Thyroid gland (tissue), 4 donors: ENCODE data around the gene CHD6. TPM values are rescaled to one million over a fixed set of nuclear protein-coding genes. Genes with fewer than 3 reads are reported as not detected.

Experiments used
- DNase-seq, 2 donors: peaks; one replicate each; pipeline ENCODE4 v3.0.0-alpha.2; 2019
- H3K27ac ChIP-seq, 3 donors: fragments of 200-600 bp; sonication (generic); 1 replicate in 2 of 3; 2 replicates in 1 of 3; pipeline ENCODE4 v1.5.1; 2016 to 2019; ENCODE audit warnings: mild to moderate bottlenecking in 1 of 3, moderate library complexity in 1 of 3
- H3K27me3 ChIP-seq: fragments of 200-600 bp; sonication (generic); one replicate; pipeline ENCODE4 v1.5.1; 2019
- H3K36me3 ChIP-seq, 2 donors: fragments of 200-600 bp; sonication (generic); one replicate each; pipeline ENCODE4 v1.5.1; 2016 to 2019
- H3K4me1 ChIP-seq, 2 donors: fragments of 200-600 bp; sonication (generic); one replicate each; pipeline ENCODE4 v1.5.1; 2017 to 2019
- H3K4me3 ChIP-seq, 3 donors: fragments of 200-600 bp; sonication (generic); replicated peaks in 1 of 3; 1 replicate in 2 of 3; 2 replicates in 1 of 3; pipeline ENCODE4 v1.5.1; 2016; ENCODE audit warnings: mild to moderate bottlenecking in 1 of 3
- H3K9me3 ChIP-seq: fragments of 200-600 bp; sonication (generic); one replicate; pipeline ENCODE4 v1.5.1; 2017
- POLR2A ChIP-seq, 2 donors: fragments of 450-650 bp; IDR thresholded peaks; one replicate each; pipeline ENCODE4 v1.6.1; 2017; ENCODE audit warnings: antibody characterized with exemption in 2 of 2, mild to moderate bottlenecking in 2 of 2, moderate library complexity in 1 of 2
- WGBS, 2 donors: methylation state at CpG; one replicate each; pipeline ENCODE4 v1.1.5; 2017; 5-methylcytosine and 5-hydroxymethylcytosine counted together
- intact Hi-C: fragments of 100-400 bp; cut with DNase I; formaldehyde crosslinking; loops from one replicate; pipeline ENCODE4 v1.15.1; 2023
- total RNA-seq, 4 donors: library from RNA; depleted of rRNA; stranded (reverse); fragments of >200 nt; gene quantifications; one replicate each; pipeline ENCODE4 v1.2.3, GENCODE V29; 2016
- TF ChIP-seq, protein P1 (sequence below), 6 experiments: fragments of 200-600 bp in 3 of 6; fragments of 450-650 bp in 3 of 6; sonication (generic) in 3 of 6; IDR thresholded peaks; one replicate each; pipeline ENCODE4 v1.5.1; 2016 to 2019; ENCODE audit warnings: antibody characterized with exemption in 6 of 6, mild to moderate bottlenecking in 2 of 6, inconsistent platforms in 1 of 6, moderate library complexity in 1 of 6

CHD6 gene
- total RNA-seq, 4 donors from 2014 or later = 58.0 to 104 (median 81.6) TPM

DNA sequence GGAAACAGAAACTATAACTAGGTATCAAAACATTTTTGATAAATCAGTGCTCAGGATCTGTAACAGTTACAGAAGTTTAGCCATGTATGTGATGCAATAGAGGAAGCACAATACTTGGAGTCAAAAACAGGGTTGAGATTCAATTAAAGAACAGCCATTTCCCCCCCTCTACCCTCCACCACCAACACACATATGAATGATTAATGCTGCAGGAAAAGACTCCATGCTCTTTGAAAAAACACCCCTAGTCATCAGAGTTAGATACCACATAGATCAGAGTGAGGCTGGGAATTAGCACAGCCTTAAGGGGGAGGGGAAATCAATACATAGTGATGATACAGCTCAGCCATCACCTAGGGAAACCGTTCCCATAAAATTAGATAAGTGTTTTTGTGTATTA is 142.7 kb downstream of the CHD6 start:
- TF ChIP-seq, protein P1, sequence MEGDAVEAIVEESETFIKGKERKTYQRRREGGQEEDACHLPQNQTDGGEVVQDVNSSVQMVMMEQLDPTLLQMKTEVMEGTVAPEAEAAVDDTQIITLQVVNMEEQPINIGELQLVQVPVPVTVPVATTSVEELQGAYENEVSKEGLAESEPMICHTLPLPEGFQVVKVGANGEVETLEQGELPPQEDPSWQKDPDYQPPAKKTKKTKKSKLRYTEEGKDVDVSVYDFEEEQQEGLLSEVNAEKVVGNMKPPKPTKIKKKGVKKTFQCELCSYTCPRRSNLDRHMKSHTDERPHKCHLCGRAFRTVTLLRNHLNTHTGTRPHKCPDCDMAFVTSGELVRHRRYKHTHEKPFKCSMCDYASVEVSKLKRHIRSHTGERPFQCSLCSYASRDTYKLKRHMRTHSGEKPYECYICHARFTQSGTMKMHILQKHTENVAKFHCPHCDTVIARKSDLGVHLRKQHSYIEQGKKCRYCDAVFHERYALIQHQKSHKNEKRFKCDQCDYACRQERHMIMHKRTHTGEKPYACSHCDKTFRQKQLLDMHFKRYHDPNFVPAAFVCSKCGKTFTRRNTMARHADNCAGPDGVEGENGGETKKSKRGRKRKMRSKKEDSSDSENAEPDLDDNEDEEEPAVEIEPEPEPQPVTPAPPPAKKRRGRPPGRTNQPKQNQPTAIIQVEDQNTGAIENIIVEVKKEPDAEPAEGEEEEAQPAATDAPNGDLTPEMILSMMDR (IDR thresholded peaks at IDR 0.05) = no peak
- TF ChIP-seq POLR2A (IDR thresholded peaks at IDR 0.05) = no peak
- intact Hi-C loops = no loop called here
- peak overlapping the region in 1 of 3 donors; percentile 53 for H3K27ac ChIP-seq
- H3K27me3 ChIP-seq = no peaks in the 10 kb centered on the region
- H3K36me3 ChIP-seq = peaks cover 4 to 6% of the 10 kb centered on the region in 2 donors
- WGBS, 2 donors = 83 to 85% methylated on average over 1 of the region's 1 CpG
- peaks cover 18 to 21% of the 10 kb centered on the region in 2 donors for H3K4me1 ChIP-seq
- no peak for DNase-seq
- H3K4me3 ChIP-seq = no peak overlapping the region
- H3K9me3 ChIP-seq = no peaks in the 10 kb centered on the region

DNA sequence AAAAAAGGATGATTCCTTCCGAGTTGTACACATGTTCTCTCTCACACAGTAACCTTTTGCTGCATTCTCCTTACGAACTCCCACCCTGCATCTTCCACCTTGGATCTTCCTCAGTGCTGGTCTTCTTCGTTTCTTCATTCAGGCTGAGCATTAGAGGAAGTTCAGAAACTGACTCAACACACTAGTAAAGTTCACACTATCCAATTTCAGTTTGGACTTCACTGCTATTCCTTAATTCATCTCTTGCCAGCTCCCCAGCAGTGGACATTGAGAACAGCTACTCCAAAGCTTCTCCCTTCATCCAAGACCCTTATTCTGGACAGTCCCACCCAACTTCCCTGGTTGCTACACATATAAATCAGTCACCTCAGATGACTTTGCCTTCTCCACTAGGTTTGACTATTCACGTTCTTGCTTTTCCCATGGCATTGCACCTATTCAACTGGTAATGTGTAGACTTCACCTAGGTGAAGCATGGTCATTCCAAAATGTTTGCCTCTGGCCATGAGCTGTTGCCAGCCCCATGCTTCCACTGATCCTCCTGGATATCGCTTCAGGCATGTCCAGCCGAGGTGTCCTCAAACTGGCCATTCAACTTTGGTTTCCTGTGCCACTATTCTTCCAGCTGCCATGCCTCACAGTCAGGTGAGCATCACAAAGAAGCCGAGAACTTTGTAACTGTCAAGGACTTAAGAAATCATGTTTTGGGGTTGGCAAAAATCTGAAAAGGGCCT is 147.6 kb downstream of the CHD6 start:
- no peak overlapping the region for H3K27ac ChIP-seq
- H3K4me1 ChIP-seq = peaks cover 5 to 14% of the 10 kb centered on the region in 2 donors
- peaks cover 5 to 9% of the 10 kb centered on the region in 2 donors for H3K36me3 ChIP-seq
- TF ChIP-seq, protein P1 (IDR thresholded peaks at IDR 0.05) = no peak
- TF ChIP-seq POLR2A (IDR thresholded peaks at IDR 0.05) = no peak
- H3K9me3 ChIP-seq = no peaks in the 10 kb centered on the region
- intact Hi-C loops = no loop called here
- no peak overlapping the region for H3K4me3 ChIP-seq
- 93 to 94% methylated on average over 7 of the region's 7 CpGs for WGBS, 2 donors
- no peak for DNase-seq
- H3K27me3 ChIP-seq = no peaks in the 10 kb centered on the region

DNA sequence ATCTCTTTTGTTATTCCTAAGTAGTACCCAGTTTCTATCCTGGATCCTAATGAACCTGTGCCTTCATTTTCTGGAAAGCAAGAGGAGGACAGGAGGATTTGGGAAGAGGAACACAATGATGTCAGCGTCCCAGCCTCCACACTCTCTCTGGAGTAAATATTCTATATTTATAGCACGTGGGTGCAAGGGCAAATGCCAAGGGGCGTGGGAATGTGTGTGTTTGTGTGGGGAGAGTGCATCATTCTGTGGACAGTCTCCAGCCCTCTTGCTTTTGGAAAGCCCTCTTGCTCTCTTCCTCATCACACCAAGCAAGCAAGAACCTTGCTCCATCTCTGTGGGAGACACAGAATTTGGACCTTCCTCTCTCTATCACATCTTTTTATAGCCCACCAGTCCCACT is 148.3 kb downstream of the CHD6 start:
- intact Hi-C loops = no loop called here
- H3K4me3 ChIP-seq = no peak overlapping the region
- H3K27ac ChIP-seq = no peak overlapping the region
- no peaks in the 10 kb centered on the region for H3K9me3 ChIP-seq
- DNase-seq = no peak
- 77 to 80% methylated on average over 3 of the region's 3 CpGs for WGBS, 2 donors
- TF ChIP-seq, protein P1 (IDR thresholded peaks at IDR 0.05) = no peak
- no peak for TF ChIP-seq POLR2A (IDR thresholded peaks at IDR 0.05)
- H3K4me1 ChIP-seq = peaks cover 0 to 9% of the 10 kb centered on the region in 2 donors
- peaks cover 5 to 9% of the 10 kb centered on the region in 2 donors for H3K36me3 ChIP-seq
- H3K27me3 ChIP-seq = no peaks in the 10 kb centered on the region

DNA sequence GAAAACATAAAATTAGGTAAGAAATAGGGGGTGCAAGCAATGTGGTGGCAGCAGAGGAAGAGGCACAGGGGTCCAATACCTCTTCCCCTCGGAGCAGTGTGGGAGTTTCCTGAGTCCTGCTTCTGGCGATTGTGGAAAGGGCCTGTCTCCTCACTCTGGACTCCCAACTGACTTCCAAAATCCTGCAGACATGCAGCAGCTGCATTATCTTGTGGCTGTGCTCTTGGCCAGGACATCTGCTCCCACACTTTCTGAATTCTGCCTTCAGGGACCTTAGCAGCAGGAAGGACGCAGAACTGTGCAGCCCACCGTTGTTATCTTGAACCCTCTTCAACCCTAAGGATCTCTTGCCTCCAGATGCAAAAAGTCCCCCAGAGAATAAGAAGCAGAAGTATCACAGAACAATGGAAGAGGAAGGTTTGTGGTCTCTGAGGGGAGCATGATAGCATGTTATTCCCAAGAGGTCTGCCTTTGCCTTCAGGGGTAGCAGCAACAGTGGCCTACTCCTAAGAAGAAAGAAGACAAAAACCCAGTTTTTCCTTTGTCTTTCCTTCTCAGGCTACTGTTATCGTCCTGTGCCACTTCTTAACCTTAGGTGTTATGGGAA is 149.1 kb downstream of the CHD6 start:
- Histone ChIP-seq H3K4me3 (no peak overlapping the region), H3K27ac (no peak overlapping the region), H3K9me3 (no peaks in the 10 kb centered on the region), H3K4me1 (peaks cover 0 to 9% of the 10 kb centered on the region in 2 donors), H3K36me3 (peaks cover 5 to 9% of the 10 kb centered on the region in 2 donors), H3K27me3 (no peaks in the 10 kb centered on the region)
- intact Hi-C loops = no loop called here
- no peak for DNase-seq
- no peak for TF ChIP-seq POLR2A (IDR thresholded peaks at IDR 0.05)
- TF ChIP-seq, protein P1 (IDR thresholded peaks at IDR 0.05) = no peak
- 86 to 92% methylated on average over 5 of the region's 5 CpGs for WGBS, 2 donors

DNA sequence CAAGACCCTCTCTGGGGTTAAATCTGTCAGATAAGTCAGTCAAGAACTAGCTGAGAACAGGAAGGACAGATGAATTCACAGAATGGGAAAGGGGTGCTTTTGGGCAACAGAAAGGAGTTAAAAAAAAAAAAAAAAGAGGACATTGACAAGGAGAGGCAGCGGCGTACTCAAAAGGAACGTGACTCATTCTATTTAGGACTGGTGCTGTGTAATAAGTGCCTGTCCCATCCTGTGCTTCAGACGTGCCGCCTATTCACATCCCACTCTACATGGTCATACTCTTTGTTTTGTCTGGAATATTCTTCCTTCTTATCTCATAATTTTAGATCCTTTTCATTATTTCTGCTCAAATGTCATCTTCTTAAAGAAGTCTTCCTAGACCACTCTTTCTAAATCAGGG is 150.5 kb downstream of the CHD6 start:
- 71 to 88% methylated on average over 5 of the region's 5 CpGs for WGBS, 2 donors
- peaks cover 5% of the 10 kb centered on the region in 2 donors for H3K36me3 ChIP-seq

More for the DNA sequence above, 150.5 kb downstream of the CHD6 start:
- H3K4me3 ChIP-seq = no peak overlapping the region
- DNase-seq = no peak
- H3K27ac ChIP-seq = peak overlapping the region in 1 of 3 donors; percentile 8
- TF ChIP-seq, protein P1 (IDR thresholded peaks at IDR 0.05) = no peak
- no peak for TF ChIP-seq POLR2A (IDR thresholded peaks at IDR 0.05)
- H3K27me3 ChIP-seq = no peaks in the 10 kb centered on the region
- peaks cover 0 to 9% of the 10 kb centered on the region in 2 donors for H3K4me1 ChIP-seq
- H3K9me3 ChIP-seq = no peaks in the 10 kb centered on the region
- intact Hi-C loops = no loop called here
